ENCODE data around the gene SYNE1.

The SYNE1 gene

GRCh38 chr6:152484806-152485205, 152.4 kb downstream of the SYNE1 start:
- Histone ChIP-seq H3K4me3 (ENCODE audit: low read depth, low read length) (no peak overlapping the region), H3K36me3 (no peaks in the 10 kb centered on the region), H3K9me3 (ENCODE audit: severe bottlenecking) (no peaks in the 10 kb centered on the region), H3K27ac (no peak overlapping the region), H3K27me3 (ENCODE audit: insufficient read depth, low read depth, severe bottlenecking) (no peaks in the 10 kb centered on the region)
- DNase-seq = no peak
- TF ChIP-seq CTCF (IDR thresholded peaks at IDR 0.05; ENCODE audit: low read depth, low read length) = no peak

- Histone ChIP-seq H3K27me3 (ENCODE audit: insufficient read depth, low read depth, severe bottlenecking) (no peaks in the 10 kb centered on the region), H3K9me3 (ENCODE audit: severe bottlenecking) (no peaks in the 10 kb centered on the region), H3K36me3 (no peaks in the 10 kb centered on the region), H3K27ac (no peak overlapping the region), H3K4me3 (ENCODE audit: low read depth, low read length) (no peak overlapping the region)
- no peak for DNase-seq
- no peak for TF ChIP-seq CTCF (IDR thresholded peaks at IDR 0.05; ENCODE audit: low read depth, low read length)
Measured at GRCh38 chr6:152482289-152482688, 154.9 kb downstream of the SYNE1 start.

- TF ChIP-seq CTCF (IDR thresholded peaks at IDR 0.05; ENCODE audit: low read depth, low read length) = no peak
- no peaks in the 10 kb centered on the region for H3K9me3 ChIP-seq (ENCODE audit: severe bottlenecking)
- H3K27me3 ChIP-seq (ENCODE audit: insufficient read depth, low read depth, severe bottlenecking) = no peaks in the 10 kb centered on the region
- DNase-seq = no peak
- H3K27ac ChIP-seq = no peak overlapping the region
- H3K4me3 ChIP-seq (ENCODE audit: low read depth, low read length) = no peak overlapping the region
- no peaks in the 10 kb centered on the region for H3K36me3 ChIP-seq
Measured at GRCh38 chr6:152478377-152479010, 158.7 kb downstream of the SYNE1 start.

DNA sequence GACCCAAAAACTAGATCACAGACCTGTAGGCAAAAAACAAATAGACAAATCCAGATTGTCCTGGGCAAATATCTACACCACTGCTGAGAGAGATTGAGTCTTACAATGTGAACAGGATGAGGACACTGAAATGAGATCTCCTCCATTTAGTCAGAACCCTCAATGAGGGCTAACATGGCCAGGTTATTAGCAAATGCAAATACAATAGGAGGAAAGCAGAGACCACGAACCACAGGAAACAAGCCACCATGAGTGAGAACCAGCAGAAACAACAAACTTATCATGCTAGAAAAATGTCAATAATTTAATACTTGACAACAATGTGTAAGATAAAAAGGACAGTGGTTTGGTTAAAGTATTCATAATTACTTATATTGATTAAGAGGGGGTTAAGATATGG, 162.8 kb downstream of the SYNE1 start:
- no peak for TF ChIP-seq CTCF (IDR thresholded peaks at IDR 0.05; ENCODE audit: low read depth, low read length)

GRCh38 chr6:152472325-152472724, 164.8 kb downstream of the SYNE1 start:
- DNase-seq = no peak
- no peaks in the 10 kb centered on the region for H3K27me3 ChIP-seq (ENCODE audit: insufficient read depth, low read depth, severe bottlenecking)
- H3K4me3 ChIP-seq (ENCODE audit: low read depth, low read length) = no peak overlapping the region
- no peak overlapping the region for H3K27ac ChIP-seq
- H3K36me3 ChIP-seq = no peaks in the 10 kb centered on the region
- TF ChIP-seq CTCF (IDR thresholded peaks at IDR 0.05; ENCODE audit: low read depth, low read length) = no peak
- no peaks in the 10 kb centered on the region for H3K9me3 ChIP-seq (ENCODE audit: severe bottlenecking)

More for the DNA sequence above, 162.8 kb downstream of the SYNE1 start:
- Histone ChIP-seq H3K36me3 (no peaks in the 10 kb centered on the region), H3K4me3 (ENCODE audit: low read depth, low read length) (no peak overlapping the region), H3K27me3 (ENCODE audit: insufficient read depth, low read depth, severe bottlenecking) (no peaks in the 10 kb centered on the region), H3K9me3 (ENCODE audit: severe bottlenecking) (no peaks in the 10 kb centered on the region), H3K27ac (no peak overlapping the region)
- DNase-seq = no peak

Data from WERI-Rb-1 (cell line).